Activated CD4-positive, alpha-beta T cell treated with anti-CD3 and anti-CD28 coated beads, Interleukin-2, Interleukin-6, amounts not matched to agents 100 ng/mL and 50 ng/mL, durations not matched to agents 16 hours and 8 hours (primary cell): ENCODE data around the gene NBPF26.
"Not testable (repeated sequence)": the region's sequence is repeated elsewhere in the genome, so short reads cannot be mapped to it uniquely, and the experiment has no call there.

Source experiments
- DNase-seq: peaks from one replicate; pipeline ENCODE4 v3.0.0-alpha.2; 2020

Gene NBPF26

GRCh38 chr1:120859615-120860234 lies 136.0 kb downstream of the NBPF26 start:
- DNase-seq, result peak; percentile 57

DNA sequence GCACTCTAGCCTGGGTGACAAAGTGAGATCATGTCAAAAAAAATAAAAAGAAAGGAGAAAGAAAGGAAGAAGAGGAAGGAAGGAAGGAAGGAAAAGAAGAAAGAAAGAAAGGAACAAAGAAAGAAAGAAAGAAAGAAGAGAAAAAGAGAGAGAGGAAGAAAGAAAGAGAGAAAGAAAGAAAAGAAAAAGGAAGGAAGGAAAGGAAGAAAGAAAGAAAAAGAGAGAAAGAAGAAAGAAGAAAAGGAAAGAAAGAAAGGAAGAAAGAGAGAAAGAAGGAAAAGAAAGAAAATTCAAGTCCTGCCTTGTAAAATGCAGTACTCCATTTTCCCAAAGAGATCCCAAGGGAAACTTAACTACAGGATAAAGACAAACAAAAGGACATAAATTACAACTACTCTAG lies 154.5 kb downstream of the NBPF26 start:
- not testable (repeated sequence) for DNase-seq

DNA sequence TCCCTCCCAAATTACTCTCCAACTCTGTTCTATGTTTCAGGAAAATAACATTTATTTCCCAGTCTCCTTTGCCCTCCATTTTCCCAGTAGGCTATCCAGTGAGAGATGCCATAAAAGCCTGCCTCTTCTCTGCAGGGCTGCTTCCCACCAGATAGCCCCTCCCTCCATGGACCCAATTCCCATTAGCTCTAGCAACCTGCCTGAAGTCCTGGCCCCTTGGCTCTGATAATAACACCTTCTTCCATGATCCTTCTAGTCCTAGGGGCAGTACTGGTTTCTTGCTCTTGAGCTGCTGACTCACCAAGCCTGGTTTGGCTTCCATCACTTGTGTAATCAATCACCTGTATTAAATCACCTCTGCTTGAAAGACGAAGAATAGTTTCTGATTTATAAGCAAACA lies 156.3 kb downstream of the NBPF26 start:
- not testable (repeated sequence) for DNase-seq

DNA sequence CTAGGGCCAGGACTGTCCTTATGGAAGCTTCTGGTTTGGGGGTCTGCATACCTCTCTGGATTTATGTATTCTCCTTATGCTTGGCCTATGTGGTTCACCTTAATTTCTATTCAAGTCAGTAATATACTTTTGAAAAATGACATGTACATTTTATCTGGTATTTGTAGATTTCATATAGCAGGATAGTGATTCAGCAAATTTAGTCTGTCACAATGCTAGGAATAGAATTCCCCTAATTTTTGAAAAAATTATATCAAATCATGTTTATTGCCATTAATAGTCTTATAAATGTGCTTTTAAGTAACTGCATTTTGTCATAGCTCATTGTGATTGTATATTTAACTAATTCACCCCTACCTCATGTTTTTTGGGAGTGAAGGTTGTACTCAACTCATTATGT lies 158.2 kb downstream of the NBPF26 start:
- DNase-seq, result not testable (repeated sequence)
